ENCODE measurements around the gene HHAT.

HHAT gene

GRCh38 chr1:210477328-210477924 is 148.7 kb downstream of the HHAT start:
- in situ Hi-C loops (cut with MboI; ENCODE audit: low sequenced_read_pairs) = no loop called here

DNA sequence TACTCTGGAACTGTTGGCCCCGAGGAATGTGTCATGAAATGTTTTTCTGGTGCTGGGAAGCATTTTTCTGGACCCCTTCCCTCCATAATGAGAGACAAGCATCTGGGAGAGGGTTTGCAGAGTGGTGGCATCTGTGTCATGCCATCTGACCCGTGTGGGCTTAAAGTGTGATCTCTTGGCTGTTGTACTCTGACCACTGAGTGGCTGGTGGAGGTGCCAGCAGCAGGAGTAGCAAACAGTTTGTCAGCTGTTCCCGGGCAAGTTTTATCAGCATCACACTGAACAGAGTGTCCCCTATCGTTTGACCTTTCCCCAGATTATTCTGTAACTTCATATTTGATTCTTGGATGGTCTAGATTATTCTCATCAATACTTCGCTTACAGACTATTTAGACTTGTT is 150.1 kb downstream of the HHAT start:
- in situ Hi-C loops (cut with MboI; ENCODE audit: low sequenced_read_pairs) = no loop called here

DNA sequence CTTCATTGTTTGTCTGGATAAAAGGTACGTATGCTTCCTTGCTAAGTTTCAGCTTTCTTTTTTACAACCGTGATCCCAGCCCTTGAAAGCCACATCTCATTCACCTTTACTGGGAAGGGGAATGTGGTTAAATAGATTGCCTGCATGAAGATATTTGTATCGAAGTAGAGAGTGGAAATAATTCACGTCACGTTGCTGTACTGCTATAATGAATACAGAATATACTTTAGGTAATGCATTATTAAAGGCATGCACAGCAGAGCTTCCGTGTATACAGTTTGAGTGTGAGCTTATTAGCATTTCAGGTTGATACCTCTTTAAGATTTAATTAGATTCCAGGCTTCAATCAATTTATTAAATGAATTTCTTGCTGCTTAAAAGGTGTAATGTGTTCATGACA is 153.8 kb downstream of the HHAT start:
- in situ Hi-C loops (cut with MboI; ENCODE audit: low sequenced_read_pairs) = no loop called here

GRCh38 chr1:210482945-210483617 is 154.4 kb downstream of the HHAT start:
- in situ Hi-C loops (cut with MboI; ENCODE audit: low sequenced_read_pairs) = no loop called here

DNA sequence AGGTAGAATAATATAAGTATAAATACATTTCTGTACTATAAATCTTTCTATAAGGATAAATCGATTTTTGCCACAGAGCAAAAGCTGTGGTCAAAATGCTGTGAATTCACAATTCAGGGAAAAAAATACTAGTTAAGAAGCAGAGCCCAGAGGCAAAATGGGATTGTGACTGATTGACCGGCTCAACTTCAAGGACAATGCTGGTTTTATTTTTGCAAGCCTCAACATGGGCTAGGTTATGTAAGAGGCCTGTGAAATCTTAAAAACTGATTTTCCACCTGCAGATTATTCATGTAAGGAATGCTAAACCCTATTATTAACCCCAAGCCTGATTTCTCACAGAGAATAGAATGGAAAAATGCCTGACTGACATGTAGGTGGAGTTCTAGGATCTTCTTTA is 155.1 kb downstream of the HHAT start:
- in situ Hi-C loops (cut with MboI; ENCODE audit: low sequenced_read_pairs) = no loop called here

- in situ Hi-C loops (cut with MboI; ENCODE audit: low sequenced_read_pairs) = no loop called here
Observed at GRCh38 chr1:210487021-210487420, 158.3 kb downstream of the HHAT start.

- in situ Hi-C loops (cut with MboI; ENCODE audit: low sequenced_read_pairs) = no loop called here
Observed at GRCh38 chr1:210489491-210489890, 160.8 kb downstream of the HHAT start.

- in situ Hi-C loops (cut with MboI; ENCODE audit: low sequenced_read_pairs) = no loop called here
Observed at GRCh38 chr1:210490781-210491180, 162.1 kb downstream of the HHAT start.

GRCh38 chr1:210496063-210496462 is 167.4 kb downstream of the HHAT start:
- in situ Hi-C loops (cut with MboI; ENCODE audit: low sequenced_read_pairs) = no loop called here

DNA sequence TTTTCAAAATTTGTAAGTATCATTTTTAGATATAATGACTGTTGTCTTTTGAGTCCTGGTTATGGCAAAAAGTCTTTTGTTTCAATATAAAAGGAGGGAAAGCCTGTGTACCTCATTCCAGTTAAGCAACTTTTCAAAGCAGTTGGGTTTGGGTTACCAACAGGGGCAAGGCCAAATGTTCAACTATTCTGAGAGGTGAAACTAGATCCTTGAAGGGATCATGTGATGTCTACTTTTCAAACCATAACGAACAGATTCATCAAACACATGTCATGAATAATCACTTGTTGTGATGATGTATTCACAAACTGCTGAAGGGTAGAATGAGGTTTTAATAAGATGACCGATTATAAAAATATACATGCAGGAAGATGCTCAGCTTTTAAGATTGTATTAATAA is 171.3 kb downstream of the HHAT start:
- in situ Hi-C loops (cut with MboI; ENCODE audit: low sequenced_read_pairs) = no loop called here

- in situ Hi-C loops (cut with MboI; ENCODE audit: low sequenced_read_pairs) = no loop called here
Observed at GRCh38 chr1:210500831-210501230, 172.1 kb downstream of the HHAT start.

- in situ Hi-C loops (cut with MboI; ENCODE audit: low sequenced_read_pairs) = no loop called here
Observed at GRCh38 chr1:210504286-210504685, 175.6 kb downstream of the HHAT start.

- in situ Hi-C loops (cut with MboI; ENCODE audit: low sequenced_read_pairs) = no loop called here
Observed at GRCh38 chr1:210505601-210506496, 177.1 kb downstream of the HHAT start.

- in situ Hi-C loops (cut with MboI; ENCODE audit: low sequenced_read_pairs) = no loop called here
Observed at GRCh38 chr1:210506689-210507088, 178.0 kb downstream of the HHAT start.

DNA sequence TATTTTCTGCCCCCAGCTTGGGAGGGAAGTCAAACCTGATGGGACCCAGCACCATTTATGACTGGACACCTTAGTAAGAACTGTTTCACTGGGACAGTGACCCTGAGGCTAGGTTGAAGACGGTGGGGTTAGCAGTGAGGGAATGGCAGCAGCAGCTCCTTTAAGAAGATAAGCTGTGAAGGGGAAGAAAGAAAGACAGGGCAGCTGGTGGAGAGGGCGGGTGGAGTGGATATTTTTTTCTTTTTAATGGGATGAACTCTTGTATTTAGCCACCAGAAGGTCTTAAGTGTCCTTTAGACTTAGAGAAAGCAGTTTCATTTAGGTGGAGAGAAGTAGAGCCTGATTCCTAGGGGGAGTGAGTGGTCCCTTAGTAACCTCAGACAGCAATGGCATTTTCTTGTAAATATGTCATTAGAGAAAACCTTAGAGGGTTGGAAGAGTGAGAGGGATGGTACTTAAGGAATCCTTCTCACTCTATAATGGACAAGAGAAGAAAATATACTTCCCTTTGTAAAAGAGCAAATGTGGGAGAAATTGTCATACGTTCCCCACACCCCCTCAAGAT is 187.5 kb downstream of the HHAT start:
- in situ Hi-C loops (cut with MboI; ENCODE audit: low sequenced_read_pairs) = no loop called here

DNA sequence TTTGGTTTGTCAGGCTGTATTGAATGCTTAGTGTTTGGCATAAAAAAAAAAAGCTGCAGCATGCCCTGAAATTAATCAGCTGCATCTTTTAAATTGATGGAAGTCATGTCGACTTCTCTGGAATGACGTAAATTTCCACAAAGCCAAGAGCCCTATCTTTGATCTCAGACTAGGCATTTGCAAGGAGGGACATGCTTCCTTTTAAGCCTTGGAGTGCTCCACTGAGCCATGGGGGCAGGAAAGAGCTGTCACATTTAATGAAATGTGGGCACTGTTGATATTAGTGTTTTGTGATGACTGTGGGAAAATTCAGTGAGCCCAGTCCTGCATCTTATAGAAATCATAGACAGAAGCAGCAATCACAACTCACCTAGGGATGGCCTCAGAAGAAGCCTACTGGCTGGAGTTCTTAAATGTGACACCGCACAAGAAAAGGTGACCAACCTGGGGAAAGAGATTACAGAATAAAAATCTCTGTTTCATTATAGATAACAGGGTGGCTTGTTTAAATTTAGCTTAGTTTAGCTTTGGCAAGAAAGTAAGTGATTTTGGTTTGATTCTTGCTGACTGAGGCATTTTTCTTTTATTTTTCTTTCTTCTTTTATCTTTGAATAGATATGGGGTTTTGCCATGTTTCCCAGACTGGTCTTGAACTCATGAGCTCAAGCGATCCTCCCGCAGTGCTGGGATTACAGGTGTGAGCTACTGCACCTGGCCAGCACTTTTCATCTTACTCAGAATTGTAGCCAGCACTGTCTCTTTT is 188.2 kb downstream of the HHAT start:
- in situ Hi-C loops (cut with MboI; ENCODE audit: low sequenced_read_pairs) = no loop called here

- in situ Hi-C loops (cut with MboI; ENCODE audit: low sequenced_read_pairs) = no loop called here
Observed at GRCh38 chr1:210523830-210524229, 195.1 kb downstream of the HHAT start.

DNA sequence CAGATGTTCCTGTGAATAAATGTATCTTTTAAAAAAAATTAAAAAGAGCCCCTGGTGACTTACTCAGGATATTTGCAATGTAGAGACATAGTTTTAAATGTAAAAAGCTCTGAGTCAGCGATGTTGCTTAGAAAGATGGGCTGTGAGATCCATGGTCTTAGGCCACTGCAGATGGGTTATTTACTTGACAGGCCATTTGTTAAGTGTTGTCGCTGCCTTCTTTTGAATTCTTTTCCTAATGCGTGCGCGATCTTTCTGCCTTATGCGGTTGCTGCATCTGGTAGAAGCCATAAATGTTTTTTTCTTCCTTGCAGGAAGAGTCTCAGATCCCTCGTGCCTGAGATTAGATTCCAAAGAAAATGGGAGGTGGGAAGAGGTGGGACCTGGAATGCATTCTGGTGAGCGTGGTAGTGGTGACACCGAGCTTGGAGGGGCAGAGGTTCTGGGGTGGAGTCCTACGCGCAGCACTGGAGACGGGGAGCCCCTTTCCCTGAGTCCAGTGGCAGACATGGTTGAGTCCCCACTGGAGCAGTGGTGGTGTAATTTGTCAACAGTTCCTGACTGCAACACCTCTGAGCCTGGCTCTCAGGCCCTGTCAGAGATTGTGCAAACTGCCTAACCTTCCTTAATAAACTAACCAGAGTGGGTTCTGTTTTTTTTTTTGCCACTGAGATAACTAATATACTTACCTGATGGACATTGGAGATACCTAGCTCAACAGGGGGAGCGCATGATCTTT is 197.2 kb downstream of the HHAT start:
- in situ Hi-C loops (cut with MboI; ENCODE audit: low sequenced_read_pairs) = no loop called here

- in situ Hi-C loops (cut with MboI; ENCODE audit: low sequenced_read_pairs) = no loop called here
Observed at GRCh38 chr1:210527091-210527490, 198.4 kb downstream of the HHAT start.
